GM18868 (cell line): ENCODE results near the gene OSTM1.
"Not testable (repeated sequence)": the region's sequence is repeated elsewhere in the genome, so short reads cannot be mapped to it uniquely, and the experiment has no call there.

Experiments used
- ATAC-seq: cut with Tn5 transposase; IDR thresholded peaks from one replicate; pipeline ENCODE4 v1.9.1; 2021; ENCODE audit warnings: mild to moderate bottlenecking, moderate library complexity; ENCODE audit not compliant: unreplicated experiment

OSTM1 gene

GRCh38 chr6:108027056-108027455 lies 47.5 kb downstream of the OSTM1 start:
- no peak for ATAC-seq

GRCh38 chr6:108024427-108025073 lies 50.0 kb downstream of the OSTM1 start:
- no peak for ATAC-seq

- ATAC-seq: no peak
Observed at GRCh38 chr6:108020472-108021116, 53.9 kb downstream of the OSTM1 start.

GRCh38 chr6:108016283-108016682 lies 58.3 kb downstream of the OSTM1 start:
- not testable (repeated sequence) for ATAC-seq

DNA sequence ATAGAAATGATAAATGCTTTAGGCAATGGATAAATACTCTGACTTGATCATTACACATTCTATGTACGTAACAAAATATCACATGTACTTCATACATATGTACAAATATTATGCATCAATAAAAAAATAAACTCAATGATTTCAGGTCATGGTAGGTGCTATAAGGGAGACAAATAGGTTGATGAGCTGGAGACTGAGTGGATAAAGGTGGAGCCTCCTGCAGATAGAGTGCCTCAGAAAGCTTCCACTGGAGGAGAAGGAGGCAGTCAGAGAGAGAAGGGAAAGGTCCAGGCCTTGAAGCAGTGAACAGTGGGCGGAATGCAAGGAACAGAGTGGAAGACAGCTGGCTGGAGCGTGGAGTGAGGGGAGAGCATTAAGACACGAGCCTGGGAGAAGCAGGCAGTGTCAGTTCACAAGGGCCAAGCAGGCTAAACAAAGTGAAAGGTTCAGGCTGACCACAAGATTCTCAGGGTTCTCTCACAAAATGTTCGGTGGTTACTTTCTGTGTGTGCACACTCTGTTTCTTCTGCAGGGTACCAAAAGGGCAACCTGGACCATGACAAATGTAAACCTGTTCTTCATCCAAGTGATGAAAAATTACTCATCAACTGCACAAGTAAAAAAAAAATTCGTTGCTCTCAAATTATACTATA lies 60.6 kb downstream of the OSTM1 start:
- ATAC-seq: no peak

- no peak for ATAC-seq
Observed at GRCh38 chr6:108009894-108010293, 64.6 kb downstream of the OSTM1 start.

GRCh38 chr6:108009258-108009657 lies 65.3 kb downstream of the OSTM1 start:
- not testable (repeated sequence) for ATAC-seq

DNA sequence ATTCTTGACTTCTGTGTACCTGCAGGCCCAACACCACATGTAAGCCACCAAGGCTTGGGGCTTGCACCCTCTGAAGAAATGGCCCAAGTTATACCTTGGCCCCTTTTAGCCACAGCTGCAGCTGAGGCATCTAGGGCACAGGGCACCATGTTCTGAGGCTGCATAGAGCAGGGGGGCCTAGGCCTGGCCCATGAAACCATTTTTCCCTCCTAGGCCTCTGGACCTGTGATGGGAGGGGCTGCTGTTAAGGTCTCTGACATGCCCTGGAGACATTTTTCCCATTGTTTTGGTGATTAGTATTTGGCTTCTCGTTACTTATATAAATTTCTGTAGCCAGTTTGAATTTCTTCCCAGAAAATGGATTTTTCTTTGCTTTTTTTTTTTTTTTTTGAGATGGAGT lies 66.2 kb downstream of the OSTM1 start:
- no peak for ATAC-seq

DNA sequence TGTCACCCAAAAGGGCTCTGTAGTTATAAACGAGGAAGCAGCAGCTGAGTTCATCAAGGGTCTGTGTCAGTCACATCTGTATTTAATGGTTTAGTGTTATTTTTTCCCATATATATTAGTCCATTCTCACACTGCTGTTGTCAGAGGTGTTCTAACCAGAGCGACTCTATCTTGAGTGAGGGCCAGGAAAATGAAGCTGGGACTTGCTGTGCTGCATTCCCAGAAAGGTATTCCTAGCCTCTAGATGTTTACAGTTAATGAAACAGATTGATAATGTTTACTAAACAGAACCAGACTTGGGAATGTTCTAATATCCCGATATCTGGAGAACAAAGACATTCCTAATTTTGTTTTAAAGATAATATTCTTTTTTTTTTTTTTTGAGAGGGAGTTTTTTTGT lies 68.6 kb downstream of the OSTM1 start:
- no peak for ATAC-seq

DNA sequence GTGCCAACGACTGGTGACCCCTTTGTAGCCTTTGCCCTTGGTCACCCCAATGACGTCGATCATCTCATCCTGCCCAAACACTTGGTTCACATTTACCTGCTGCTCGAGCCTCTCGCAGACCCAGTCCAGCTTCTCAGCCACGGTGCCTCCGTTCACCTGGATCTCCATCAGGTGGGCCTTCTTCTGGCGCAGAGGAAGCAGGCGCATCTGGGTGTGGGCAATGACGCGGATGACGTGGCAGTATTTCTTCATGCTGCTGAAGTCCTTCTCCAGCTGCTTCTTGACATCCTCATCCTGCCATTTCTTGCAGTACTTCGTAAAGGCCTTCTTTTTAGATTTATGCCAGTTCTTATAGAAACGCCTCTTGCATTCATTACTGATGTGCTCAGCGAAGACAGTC lies 69.7 kb downstream of the OSTM1 start:
- ATAC-seq: no peak

GRCh38 chr6:108002365-108003221 lies 71.9 kb downstream of the OSTM1 start:
- no peak for ATAC-seq

DNA sequence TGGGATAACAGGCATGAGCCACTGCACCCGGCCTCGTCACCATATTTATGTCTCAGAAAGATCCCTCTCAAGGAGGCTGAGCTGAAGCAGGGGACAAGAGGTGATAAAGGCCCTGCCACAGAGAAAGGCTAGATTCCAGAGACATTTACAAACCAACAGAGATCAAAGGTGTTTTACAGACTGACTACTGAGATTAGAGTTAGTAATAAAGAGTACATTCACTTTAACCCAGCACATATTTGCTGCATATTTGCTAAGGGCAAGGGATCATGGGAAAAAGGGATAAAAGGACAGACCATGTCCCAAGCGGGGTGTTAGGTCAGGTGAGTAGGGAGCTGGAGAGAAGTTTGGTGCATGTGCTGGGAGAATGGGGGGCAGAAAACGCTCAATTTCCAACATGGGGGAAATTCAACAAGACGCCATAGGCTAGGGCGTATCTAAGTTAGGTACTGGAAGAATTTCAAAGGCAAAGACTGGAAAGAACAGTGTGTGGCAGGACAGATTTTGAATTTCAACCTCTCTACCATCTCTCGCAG lies 72.8 kb downstream of the OSTM1 start:
- no peak for ATAC-seq

GRCh38 chr6:108000259-108000658 lies 74.3 kb downstream of the OSTM1 start:
- not testable (repeated sequence) for ATAC-seq

DNA sequence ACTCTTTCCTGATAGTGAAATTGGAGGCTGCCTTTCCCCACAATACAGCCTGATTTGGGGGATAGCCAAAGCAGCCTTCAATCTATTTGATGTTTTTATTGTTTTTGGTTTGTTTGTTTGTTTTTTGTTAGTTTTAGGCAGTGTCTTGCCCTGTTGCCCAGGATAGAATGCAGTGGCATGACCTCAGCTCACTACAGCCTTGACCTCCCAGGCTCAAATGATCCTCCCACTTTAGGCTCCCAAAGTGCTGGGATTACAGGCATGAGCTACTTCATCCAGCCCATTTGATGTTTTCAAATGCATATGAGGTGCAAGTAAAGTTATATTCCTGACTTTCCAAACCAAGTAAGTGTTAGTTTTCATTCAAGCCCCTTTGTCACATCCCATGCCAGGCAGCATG lies 75.2 kb downstream of the OSTM1 start:
- ATAC-seq: no peak

- no peak for ATAC-seq
Observed at GRCh38 chr6:107991772-107992550, 82.6 kb downstream of the OSTM1 start.
